GM21367 (cell line): ENCODE data around the gene BAHCC1.
"Not testable (repeated sequence)": the region's sequence is repeated elsewhere in the genome, so short reads cannot be mapped to it uniquely, and the experiment has no call there.

Experiments used
- ATAC-seq: cut with Tn5 transposase; IDR thresholded peaks from one replicate; pipeline ENCODE4 v1.9.1; 2021; ENCODE audit not compliant: unreplicated experiment

Gene BAHCC1

DNA sequence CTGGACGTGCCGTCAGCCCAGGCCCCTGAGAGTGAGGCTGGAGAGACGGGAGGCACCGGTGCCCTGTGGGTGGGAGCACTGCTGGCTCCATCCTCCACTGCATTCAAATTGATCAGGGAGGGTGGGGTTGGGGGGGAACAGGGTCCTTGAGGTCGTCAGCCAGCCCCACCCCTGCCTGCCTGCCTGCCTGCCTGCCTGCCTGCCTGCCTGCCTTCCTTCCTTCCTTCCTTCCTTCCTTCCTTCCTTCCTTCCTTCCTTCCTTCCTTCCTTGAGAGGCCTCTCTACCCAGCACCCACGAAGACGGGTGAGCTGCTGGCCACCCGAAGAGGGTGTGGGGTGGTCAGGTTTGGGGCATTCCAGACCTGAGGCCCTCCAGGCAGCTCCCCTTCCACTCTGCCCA is 16.0 kb downstream of the BAHCC1 start:
- no peak for ATAC-seq

DNA sequence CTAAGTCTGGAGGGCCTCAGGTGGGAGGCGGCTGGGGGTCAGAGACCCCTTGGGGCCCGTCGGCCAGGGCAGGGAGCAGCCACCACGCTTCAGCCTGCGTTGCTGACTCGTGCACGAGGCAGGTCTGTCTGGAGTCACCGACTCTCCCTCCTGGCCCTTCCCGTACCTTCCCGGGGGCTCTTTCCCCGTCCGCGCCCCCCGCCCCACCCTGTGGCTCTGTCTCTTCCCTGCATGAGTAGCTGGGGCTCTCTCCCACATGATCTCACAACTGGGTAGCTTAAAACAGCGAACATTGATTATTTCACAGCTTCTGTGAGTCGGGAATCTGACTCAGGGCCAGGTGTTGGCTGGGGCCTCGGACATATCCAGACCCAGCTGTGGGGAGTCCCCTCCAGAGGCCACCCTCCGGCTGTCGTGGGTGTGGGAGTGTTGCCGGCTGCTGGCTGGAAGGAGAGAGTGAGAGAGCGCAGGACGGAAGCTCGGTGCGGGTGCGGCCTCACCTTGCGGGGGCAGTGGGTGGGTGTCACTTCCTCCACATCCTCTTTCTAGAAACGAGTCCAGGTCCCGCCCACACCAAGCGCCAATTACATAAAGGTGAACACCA is 17.3 kb downstream of the BAHCC1 start:
- ATAC-seq = no peak

DNA sequence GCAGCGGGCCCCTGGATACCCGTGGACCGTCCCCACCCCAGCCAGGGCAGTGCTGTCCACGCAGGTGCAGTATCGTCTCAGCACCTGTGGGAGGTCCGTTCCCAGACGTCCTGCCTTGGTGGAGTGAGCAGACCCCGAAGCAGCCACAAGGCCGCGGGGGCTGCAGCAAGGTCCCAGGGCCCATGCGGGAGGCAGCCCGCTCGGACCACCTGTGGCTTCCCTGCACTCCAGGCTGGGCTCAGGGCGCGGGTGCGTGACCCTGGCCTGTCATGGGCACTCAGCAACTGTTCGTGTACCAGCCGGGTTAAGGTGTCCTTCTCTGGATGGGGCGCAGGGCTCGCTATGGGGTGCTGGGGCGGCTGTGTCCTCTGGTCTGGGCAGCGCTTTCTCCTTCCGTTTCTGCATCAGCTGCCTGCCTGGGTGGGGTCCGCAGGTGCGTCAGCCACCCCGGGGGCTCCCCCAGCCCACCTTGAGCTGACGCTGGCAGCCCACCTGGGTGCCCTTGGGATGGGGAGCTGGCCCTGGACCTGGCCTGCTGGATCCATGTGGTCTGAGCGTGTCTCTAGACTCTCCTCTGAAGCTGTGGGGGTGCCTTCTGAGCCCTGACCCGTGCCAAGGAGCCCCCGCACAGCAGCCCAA is 18.4 kb downstream of the BAHCC1 start:
- ATAC-seq = no peak

DNA sequence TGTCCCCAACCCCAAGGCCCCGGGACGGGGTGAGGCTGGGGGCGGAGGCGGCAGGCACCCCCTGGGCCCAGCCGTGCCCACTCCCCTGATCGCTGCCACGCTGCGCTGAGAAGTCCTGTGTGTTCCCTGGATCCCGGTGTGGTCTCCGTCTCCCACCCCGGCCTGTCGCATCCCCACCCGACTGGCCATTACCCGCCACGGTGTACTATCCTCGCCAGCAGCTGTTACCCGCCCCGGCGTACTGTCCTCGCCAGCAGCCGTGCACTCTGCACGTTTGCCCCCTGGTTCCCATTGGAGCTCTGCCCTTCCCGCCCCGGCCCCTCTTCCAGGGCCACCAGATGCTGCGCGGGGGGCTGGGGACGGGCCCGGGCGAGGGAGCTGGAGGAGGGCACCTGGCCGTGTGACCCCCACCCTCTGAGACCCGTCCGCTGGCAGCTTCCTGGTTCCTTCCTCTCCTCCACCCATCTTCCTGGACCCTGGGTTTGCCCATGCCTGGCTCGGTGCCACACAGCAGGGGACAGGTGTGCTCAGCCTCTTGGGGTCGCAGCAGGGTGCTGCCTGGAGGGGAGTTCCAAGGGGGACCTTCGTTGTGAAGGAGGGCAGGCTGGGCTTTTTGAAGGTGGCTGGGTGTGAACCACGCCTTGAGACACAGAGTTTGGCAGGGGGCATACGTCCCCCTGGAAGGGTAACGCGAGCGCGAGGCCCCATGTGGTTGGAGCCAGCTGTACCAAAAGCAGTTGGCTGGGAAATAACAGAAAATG is 19.7 kb downstream of the BAHCC1 start:
- ATAC-seq = no peak

DNA sequence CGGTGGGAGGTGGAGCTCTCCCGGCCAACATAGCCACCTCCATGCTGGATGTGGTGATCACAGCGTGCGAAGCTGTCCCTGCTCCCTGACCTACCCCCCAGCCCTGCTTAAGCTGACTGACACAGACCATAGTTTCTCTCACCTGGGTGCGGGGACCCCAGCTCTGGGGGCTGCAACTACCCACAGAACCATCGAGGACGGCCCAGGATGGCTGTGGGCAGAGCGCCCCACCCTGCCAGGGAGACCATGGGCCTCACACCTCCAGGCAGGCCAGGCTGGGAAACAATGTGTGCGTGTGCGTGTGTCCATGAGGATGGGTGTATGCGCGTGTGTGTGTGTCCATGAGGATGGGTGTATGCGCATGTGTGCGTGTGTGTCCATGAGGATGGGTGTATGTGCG is 20.4 kb downstream of the BAHCC1 start:
- ATAC-seq = no peak

DNA sequence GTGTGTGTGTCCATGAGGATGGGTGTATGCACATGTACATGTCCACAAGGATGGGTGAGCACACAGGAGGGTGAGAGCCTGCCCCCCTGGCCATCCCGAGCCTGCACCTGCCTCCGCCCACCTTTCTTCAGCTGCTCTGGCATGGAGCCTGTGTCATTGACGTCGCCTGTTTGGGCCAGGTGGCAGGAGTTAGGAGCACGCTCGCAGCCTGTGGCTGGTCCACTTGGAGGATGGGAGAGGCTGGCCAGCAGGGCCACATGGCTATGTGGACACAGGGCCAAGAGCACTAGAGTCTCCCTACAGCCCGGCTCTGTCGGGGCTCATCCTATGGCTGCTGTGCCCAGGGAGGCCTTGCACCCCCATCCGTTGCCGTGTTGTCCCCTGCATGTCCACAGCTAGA is 21.4 kb downstream of the BAHCC1 start:
- no peak for ATAC-seq

DNA sequence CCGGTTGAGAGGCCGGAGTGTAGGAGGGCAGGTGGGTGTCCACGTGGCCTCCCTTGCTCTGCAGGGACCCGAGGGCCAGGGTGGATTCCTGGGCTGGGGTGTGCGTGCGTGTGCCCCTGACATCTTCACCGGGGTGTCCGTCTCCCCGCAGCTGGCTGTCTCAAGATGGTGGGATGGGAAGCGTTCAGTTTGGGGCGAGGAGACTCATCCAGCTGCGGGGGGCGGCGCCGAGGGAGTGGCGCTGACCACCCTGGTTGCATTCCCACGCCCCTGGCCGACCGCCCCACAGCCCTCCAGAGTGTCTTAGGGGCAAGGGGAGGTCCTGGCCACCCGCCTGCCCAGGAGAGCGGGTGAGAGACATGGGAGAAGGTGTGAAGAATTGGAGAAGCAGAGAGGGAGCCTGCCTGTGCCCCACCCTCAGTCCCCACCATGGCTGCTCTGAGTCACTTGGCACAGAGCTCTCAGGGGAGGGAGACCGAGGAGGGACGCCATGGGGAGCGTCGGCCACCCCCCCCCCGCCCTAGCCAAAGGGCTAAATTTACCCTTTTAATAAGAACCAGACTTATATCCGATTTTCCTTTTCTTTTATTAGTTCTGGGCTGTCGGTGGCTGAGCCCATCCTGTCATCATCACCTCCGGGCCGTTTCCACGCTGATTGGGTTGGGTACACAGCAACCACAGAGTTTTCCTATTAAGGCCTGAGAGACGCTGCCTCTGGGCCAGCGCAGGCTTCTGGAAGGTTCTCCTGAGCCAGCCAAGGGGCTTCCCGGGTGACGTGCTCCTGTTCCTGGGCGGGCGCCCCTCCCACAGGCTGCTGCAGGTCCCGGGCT is 22.0 kb downstream of the BAHCC1 start:
- no peak for ATAC-seq

DNA sequence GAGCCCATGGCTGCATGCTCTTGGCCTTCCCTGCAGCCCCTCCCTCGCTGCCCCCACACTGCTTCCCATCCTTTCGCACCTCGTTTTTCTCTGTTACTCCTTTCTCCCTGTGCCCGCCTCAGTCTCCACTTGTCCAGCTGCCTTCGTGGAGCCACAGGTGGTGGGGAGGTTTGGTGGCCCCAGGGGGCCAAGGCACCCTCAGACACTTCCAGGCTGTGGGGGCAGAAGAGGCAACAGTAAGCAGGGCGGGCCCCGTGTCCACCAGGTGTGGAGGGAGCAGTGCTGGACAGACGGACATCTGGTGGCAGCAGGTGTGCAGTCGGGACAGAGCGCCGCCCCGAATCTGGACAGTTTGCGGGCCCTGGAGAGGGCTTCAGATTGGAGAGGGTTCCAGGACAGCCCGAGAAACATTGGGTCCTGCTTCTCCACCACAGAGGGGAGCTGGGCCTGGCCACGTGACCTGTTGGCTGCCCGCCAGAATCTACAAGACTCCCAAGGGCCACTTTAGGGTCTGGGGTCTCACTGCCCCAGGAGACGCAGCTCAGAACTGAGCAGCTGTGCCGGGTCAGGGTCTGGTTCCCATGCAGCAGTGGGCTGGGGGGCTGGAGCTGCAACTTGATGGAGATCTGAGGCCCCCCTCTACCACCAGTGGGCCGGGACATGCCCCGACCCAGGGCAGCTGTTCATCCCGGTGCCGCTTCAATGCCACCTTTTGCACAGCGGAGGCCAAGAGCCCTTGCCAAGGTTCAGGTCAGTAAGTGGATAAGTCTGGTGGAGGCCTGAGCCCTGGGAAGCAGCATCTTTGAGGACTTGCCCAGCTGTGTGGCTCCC is 22.8 kb downstream of the BAHCC1 start:
- no peak for ATAC-seq

DNA sequence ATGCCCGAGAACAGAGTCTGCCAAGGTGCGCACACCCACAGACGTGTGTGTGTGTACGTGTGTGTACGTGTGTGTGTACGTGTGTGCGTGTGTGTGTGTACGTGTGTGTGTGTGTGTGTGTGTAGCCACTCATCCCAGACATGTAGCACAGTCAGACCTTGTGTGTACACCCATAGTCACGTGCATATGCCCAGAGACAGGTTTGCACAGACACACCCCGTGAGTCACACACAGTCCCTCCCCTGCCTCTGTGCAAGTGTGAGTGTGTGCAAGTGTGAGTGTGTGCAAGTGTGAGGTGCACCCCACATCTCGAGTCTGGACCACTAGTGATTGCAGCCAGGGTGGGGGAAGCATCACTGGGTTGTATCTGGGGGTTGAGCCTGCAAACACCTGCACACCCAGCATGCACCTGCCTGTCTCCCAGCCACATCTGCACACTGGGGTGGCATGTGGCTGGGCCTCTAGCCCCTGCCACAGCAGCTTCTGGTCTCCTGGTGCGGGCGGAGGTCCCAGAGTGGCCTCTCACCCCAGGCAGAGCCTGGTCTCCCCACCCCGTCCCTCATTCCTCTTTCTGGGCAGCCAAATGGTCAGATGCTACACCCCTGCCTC is 23.6 kb downstream of the BAHCC1 start:
- no peak for ATAC-seq

DNA sequence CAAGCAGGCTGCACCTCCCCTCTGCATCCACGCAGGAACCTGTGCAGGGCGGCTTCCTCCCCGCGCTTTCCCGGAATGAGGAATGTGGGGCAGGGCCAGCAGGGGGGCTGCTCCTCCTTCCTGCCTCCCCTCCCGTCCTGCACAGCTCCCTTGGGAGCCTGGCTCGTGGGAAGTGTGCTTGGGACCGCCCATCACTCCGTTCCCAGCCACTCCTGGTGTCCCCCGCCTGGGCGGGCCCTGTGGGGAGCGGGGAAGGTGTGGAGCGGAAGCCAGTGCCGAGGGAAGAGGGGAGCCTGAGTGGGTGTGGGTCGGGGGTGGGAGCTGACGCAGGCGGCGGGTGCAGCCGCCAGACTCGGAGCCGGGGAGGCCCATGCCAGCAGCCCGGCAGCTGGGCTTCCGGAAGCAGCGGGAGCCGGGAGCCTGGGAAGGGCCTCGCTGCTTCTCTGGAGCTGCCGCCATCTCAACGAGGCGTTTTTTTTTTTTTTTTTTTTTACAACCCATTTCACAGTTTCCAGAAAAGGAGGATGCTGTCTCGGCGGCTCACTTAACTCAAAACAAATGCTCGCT is 24.1 kb downstream of the BAHCC1 start:
- no peak for ATAC-seq

DNA sequence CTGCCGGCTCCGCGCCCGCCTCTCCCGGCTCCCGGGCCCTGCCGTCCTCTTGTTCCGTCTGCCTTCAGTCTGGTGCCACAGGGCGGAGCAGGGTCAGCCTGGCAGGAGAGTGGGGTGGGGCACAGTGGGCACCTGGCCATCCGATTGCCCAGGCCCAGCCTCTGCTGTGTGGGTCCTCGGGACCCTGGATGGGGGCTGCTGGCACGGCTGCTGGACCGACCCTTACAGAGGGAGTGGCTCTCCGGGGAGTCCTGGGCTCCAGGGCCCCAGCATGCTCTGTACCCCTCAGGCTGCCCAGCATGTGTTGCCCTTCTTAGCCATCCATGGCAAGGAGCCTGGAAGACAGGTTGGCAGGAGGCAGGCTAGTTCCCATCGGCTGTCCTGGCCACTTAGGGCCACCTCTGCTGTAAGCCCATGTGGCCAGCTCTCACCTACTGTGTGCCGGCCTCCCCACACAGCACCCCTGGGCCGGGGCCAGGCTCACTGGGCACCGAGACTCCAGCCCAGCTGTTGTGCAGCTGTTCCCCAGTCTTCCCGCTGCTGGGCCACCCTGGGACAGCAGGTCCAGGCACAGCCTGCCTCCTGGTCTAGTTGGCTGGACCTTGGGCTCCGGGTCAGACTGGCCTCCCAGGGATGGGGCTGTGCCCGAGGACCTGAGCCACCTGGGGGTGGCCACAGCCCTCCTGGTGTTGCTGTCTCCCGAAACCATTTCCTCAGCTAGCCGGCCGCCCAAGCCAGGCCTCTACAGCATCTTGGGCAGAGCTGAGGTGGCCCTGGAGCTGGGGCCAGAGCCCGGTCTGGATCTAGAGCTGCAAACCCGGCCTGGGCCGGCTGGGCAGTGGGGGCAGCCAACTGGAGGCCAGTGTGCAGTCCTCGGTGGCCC is 24.9 kb downstream of the BAHCC1 start:
- no peak for ATAC-seq

DNA sequence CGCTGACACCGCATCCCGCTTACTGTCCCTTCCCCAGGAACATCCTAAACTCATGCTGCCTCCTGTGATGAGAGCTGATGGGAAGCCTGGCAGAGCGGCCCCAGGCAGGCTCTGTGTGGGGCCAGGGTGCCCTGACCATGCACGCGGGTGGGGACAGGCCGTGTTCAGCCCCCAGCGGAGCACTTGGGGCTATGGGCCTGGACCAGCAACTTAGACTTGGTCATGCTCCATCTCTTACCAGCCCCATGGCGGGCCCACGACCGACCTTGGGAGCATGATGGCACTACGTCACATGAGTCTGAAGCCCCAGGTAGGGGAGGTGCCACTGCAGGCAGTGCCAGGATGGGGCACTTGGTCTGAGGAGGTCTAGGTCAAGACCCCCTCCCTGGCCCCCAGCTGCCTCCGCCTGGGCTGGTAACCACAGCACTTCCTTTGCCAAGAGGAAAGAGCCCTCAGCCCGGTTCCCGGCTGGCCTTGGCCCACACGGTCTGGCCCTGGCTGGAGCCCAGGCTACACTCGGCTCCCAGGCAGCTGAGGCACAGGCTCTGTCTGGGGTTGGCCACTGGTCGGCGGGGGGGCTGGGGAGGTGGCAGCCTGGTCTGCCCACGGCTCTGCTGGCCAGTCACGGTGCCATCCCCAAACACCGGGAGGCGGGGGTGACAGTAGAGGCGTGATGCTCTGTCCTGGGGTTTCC is 25.7 kb downstream of the BAHCC1 start:
- no peak for ATAC-seq

DNA sequence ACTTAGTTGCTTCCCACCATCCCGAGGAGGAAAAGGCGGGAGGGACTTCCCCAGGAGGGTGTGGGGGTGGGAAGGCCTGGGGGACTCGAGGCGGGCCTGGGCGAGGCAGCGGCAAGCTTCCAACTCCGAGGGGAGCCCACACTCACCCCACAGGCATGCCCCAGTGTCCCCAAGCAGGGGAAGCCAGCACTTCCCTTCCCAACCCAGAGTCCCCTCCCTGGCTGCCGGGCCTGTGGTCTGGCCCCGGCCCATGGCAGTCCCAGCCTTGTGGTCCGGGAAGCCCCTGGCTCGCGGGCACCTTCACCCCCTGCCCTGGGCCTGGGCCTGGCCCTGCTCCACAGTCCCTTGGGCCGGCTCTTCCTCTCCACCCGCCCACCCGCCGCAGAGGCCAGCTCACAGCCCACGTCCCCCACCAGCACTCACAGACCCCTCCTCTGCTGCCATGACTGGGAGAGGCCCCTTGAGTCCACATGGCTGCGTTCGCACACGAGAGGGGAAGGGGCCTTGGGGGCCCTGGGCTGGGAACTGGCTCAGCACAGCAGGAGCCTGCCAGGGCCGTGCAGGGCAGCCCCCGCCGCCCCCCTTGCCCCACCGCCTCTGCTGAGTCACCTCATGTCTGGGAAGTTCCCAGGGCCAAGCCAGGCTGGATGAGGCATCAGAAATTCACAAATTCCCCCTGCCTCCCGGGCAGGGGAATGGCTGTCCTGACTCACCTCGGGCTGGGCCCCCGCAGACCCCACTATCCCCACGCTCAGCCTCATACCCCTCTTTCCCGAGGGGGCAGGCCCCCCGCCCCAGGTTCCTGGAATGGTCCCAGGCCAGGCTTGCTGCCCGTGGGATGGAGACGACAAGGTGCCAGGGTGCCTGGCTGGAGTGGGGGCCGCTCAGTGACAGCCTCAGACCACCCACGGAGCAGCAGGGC is 27.8 kb downstream of the BAHCC1 start:
- no peak for ATAC-seq

DNA sequence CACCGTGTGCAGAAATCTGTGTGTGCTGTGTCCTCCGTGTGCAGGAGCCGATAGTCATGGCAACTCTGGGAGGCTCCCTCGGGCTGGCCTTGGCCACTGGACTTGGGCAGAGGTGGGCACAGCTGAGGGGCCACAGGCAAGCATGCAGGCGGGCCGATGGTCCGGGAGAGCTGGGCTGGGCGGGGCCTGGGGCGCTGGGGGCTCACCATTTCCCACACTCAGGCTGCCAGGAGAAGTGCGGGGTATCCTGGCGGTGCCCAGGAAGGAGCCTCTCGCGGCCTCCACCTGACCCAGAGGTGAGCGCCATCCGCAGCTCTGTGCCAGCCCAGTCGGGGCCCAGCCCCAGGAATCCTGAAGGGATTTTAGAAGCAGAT is 28.4 kb downstream of the BAHCC1 start:
- no peak for ATAC-seq

DNA sequence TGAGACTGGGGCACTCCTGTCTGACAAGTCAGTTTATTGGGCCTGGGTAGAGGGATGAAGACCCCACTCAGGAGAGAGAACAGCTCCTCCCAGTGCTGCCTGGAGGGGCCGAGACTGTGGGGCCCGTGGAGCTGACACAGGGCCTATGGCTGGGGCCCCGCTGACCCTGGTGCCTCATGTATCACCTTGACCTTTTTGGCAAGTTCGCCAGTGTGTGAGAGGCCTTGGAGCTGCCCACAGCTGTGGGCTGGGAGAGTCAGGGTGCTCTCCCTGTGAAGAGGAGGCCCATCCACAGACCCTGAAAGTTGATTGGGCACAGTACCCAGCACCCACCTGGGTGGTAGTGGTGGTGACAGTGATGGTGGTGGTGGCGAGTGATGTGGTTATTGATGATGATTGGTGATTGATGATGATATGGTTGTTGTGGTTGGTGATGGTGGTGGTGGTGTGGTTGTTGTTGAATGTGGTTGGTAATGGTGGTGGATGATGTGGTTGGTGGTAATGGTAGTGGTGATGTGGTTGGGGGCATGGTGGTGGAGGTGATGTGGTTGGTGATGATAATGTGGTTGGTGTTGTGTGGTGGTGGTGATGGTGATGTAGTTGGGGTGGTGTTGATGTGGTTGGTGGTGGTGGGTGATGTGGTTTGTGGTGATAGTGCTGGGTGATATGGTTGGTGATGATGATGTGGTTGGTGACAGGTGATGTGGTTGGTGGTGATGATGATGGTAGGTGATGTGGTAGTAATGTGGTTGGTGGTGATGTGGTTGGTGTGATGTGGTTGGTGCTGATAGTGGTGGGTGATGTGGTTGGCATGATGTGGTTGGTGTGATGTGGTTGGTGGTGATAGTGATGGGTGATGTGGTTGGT is 29.1 kb downstream of the BAHCC1 start:
- ATAC-seq = no peak

DNA sequence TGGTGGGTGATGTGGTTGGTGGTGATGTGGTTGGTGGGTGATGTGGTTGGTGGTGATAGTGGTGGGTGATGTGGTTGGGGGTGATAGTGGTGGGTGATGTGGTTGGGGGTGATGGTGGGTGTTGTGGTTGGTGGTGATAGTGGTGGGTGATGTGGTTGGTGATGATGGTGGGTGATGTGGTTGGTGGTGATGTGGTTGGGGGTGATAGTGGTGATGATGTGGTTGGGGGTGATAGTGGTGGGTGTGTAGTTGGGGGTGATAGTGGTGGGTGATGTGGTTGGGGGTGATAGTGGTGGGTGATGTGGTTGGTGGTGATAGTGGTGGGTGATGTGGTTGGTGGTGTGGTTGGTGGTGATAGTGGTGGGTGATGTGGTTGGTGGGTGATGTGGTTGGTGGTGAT is 29.8 kb downstream of the BAHCC1 start:
- not testable (repeated sequence) for ATAC-seq
